NCI-H1436 (cell line): ENCODE results near the gene RNF141.
A peak's percentile ranks its signal among the peaks of the same experiment; 100 is the strongest.

Experiments used
- DNase-seq: peaks from one replicate; lab custom pipeline; 2025; lab: John Stamatoyannopoulos, UW

RNF141 gene

GRCh38 chr11:10540915-10541560 lies at the start of gene RNF141:
Gene RNF141, minus strand, starts transcription at chr11:10541187. Its CDS starts 7,029 bp downstream, at chr11:10534158.
- peak; percentile 85 for DNase-seq

- DNase-seq = no peak
Measured at GRCh38 chr11:10590218-10590915, 49.4 kb upstream of the RNF141 start.

GRCh38 chr11:10588904-10589303 lies 47.9 kb upstream of the RNF141 start:
- no peak for DNase-seq

- no peak for DNase-seq
Measured at GRCh38 chr11:10587995-10588394, 47.0 kb upstream of the RNF141 start.

- DNase-seq = no peak
Measured at GRCh38 chr11:10587388-10587787, 46.4 kb upstream of the RNF141 start.

GRCh38 chr11:10584071-10584501 lies 43.1 kb upstream of the RNF141 start:
- no peak for DNase-seq

GRCh38 chr11:10581481-10582019 lies 40.6 kb upstream of the RNF141 start:
- no peak for DNase-seq

- DNase-seq = no peak
Measured at GRCh38 chr11:10580623-10581022, 39.6 kb upstream of the RNF141 start.

- DNase-seq = no peak
Measured at GRCh38 chr11:10579700-10580099, 38.7 kb upstream of the RNF141 start.

GRCh38 chr11:10576035-10576398 lies 35.0 kb upstream of the RNF141 start:
- DNase-seq = no peak

- DNase-seq = no peak
Measured at GRCh38 chr11:10575346-10576034, 34.5 kb upstream of the RNF141 start.

- no peak for DNase-seq
Measured at GRCh38 chr11:10573556-10573955, 32.6 kb upstream of the RNF141 start.

- no peak for DNase-seq
Measured at GRCh38 chr11:10573028-10573427, 32.0 kb upstream of the RNF141 start.

GRCh38 chr11:10572533-10572932 lies 31.5 kb upstream of the RNF141 start:
- no peak for DNase-seq

GRCh38 chr11:10568486-10568941 lies 27.5 kb upstream of the RNF141 start, which contains the start of gene LYVE1:
Gene LYVE1, minus strand, starts transcription at chr11:10568665. Its CDS starts 133 bp downstream, at chr11:10568532.
- DNase-seq = no peak

- no peak for DNase-seq
Measured at GRCh38 chr11:10567446-10567845, 26.5 kb upstream of the RNF141 start.

GRCh38 chr11:10566257-10566957 lies 25.4 kb upstream of the RNF141 start:
- no peak for DNase-seq

GRCh38 chr11:10565493-10565892 lies 24.5 kb upstream of the RNF141 start:
- no peak for DNase-seq

GRCh38 chr11:10564696-10565318 lies 23.8 kb upstream of the RNF141 start:
- DNase-seq = no peak

- no peak for DNase-seq
Measured at GRCh38 chr11:10564030-10564429, 23.0 kb upstream of the RNF141 start.

- no peak for DNase-seq
Measured at GRCh38 chr11:10561947-10562346, 21.0 kb upstream of the RNF141 start.
